ENCODE measurements around the gene TADA2A. TPM values are rescaled to one million over a fixed set of nuclear protein-coding genes. Genes with fewer than 3 reads are reported as not detected.

TADA2A gene
- total RNA-seq, 2 donors from 2014 or later = 20.2 to 26.8 TPM

DNA sequence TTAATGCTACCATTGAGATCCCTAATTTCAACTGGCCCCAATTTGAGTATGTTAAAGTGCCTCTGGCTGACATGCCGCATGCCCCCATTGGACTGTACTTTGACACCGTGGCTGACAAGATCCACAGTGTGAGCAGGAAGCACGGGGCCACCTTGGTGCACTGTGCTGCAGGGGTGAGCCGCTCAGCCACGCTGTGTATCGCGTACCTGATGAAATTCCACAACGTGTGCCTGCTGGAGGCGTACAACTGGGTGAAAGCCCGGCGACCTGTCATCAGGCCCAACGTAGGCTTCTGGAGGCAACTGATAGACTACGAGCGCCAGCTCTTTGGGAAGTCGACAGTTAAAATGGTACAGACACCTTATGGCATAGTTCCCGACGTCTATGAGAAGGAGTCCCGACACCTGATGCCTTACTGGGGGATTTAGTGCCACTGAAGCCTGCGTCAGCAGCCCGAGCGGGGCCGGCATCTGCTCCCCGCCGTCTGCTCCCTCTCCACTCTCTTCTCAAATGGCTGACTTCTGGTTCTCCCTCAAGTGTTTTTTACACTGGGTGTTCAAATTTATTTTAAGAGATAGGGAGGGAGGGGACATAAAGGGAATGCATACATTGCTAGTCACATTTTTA lies 105.9 kb downstream of the TADA2A start:
- intact Hi-C loops (cut with DNase I) = no loop called here
- no peak for DNase-seq (ENCODE audit: low spot score)

DNA sequence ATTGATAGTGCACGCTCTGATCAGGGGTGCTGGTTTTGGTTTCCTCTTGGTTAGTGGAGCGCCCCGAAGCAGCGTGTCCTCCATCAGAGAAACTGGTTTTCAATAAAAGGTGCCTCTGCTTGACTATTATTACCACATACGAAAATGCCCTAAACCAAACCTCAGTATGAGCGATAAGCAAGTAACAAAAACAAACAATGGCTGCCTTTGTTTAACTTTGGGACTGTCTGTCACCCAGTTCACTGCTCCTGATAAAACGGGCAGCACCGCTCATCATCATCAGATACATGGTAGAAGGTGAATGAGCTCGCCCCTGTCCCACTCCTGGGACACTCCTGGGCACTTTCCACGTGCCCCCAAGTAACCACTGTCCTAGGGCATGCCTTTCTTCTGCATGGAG lies 107.0 kb downstream of the TADA2A start:
- intact Hi-C loops (cut with DNase I) = no loop called here

DNA sequence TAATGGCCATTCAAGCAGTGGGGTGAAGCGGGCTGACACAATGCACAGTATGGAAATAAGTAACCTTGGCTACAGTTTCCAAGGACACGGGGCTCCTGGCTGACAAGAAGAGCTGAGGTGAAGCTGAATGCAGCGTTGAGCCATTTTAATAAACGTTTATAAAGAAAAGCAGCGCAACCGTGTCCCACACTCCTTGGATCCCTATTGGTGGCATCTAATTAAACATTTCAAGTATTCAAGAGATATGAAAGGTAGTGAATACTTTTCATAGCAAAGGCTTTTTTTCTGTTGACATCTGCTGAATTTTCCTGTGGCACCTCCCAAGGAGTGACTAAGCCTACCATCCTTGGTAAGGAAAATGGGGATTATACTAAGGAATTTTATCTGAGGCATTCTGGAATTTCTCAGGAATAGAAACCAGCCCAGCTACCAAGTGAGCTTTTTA lies 109.5 kb downstream of the TADA2A start:
- intact Hi-C loops (cut with DNase I) = no loop called here
- no peak for DNase-seq (ENCODE audit: low spot score)

More for the DNA sequence above, 107.0 kb downstream of the TADA2A start:
- no peak for DNase-seq (ENCODE audit: low spot score)

DNA sequence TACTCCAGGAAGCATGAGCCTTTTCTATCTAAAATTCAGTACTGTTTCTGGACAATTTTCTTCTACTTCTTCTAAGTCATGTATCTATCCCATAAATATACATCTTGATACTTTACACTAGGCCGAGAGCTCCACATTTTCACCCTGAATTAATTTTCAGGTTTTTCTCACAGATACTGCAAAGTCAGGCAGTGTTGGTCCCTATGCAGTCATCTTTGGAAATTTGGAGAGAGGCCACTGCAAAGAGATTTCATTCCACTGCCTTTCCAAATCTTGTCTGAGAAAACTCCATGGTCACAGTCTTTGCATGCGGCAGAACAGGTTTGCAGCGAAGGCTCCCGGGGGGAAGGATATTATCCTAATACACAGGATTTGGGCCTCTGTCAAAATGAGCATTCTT lies 111.2 kb downstream of the TADA2A start:
- no peak for DNase-seq (ENCODE audit: low spot score)
- intact Hi-C loops (cut with DNase I) = no loop called here

DNA sequence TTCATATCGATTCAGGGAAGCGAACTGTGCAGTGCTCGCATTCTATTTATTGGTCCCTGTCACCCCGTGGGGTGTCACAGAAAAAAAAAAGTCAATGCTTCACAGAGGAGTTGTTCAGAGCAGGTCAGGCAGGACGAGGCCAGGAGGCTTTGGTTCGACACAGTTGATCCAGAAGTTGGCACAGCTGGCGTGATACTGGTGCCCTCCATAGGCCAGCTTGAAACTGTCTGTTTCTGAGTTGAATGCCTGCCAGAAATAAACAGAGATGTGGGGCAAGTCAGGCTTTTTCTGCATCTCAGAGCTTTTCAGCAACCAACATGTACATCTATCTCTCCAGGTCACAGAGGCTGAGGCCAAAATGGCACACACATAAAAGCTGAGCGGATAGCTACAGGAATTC lies 112.1 kb downstream of the TADA2A start:
- DNase-seq (ENCODE audit: low spot score) = no peak
- intact Hi-C loops (cut with DNase I) = no loop called here

DNA sequence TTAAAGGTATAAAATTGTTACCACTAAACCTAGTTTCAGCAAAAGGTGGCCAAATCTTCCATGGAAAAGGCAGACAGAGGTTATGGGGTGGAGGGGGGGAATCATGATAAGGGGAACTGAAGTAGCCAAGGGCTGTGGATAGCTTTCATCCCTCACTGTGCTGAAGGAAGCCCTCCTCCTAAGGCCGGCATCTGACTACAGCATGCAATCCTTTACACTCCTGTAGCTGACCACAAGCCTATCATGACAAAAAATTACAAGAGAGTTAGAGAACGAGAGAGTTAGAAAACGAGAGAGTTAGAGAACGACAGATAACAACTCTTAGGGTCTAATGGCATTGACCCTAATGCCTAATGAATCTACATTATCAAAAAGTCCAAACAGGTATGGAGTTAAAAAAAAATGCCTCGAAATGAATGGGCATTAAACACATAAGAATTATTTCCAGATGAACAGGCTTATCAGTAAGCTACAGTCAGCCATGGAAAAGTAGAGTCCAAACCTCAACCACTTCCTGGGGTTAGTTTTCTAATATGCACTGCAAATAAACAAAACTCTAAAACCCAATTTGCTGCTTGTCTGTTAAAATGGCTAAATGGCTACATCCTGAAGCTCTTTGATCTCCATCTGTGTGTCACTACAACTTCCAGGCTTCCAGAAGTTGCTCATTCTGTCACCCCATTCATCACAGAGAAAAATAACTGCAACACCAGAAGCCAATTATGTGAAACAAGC lies 112.7 kb downstream of the TADA2A start:
- intact Hi-C loops (cut with DNase I) = no loop called here
- no peak for DNase-seq (ENCODE audit: low spot score)

DNA sequence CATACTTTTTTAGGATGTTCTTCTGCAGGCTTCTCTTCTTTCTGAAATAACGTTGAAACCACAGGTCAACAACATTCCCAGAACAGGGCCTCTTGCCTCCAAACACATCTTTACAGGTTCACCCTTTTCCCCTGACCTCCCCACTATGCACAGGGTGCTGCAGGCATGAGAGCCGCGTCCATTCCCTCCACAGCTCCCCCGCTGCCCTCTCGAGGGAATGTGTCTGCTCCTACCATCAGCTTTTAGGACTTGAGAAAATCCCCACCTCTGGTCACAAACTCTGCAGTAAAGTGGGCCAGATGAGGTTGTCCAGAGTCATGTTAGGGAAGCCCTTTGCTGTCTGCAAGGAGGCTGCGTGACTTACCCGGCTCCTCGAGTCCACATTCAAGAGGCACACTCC lies 113.5 kb downstream of the TADA2A start:
- no peak for DNase-seq (ENCODE audit: low spot score)
- intact Hi-C loops (cut with DNase I) = no loop called here

DNA sequence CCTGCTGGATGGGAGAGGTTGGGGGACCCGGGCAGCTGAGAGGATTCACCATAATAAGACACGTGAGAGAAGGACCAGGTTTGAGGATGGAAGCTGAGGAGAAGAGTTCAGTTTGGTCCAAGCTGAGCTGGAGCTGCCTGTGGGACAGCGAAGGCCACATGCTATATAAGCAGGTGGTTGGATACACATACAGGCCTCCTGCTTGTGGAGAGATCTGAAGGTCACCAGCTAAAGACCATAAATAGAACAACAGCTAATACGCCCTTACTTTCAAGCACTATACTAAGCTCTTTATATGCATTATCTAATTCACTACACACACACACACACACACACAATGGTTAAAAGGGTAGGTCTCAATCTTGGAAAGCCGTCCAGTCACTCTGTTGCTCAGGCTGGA lies 115.1 kb downstream of the TADA2A start:
- intact Hi-C loops (cut with DNase I) = no loop called here

DNA sequence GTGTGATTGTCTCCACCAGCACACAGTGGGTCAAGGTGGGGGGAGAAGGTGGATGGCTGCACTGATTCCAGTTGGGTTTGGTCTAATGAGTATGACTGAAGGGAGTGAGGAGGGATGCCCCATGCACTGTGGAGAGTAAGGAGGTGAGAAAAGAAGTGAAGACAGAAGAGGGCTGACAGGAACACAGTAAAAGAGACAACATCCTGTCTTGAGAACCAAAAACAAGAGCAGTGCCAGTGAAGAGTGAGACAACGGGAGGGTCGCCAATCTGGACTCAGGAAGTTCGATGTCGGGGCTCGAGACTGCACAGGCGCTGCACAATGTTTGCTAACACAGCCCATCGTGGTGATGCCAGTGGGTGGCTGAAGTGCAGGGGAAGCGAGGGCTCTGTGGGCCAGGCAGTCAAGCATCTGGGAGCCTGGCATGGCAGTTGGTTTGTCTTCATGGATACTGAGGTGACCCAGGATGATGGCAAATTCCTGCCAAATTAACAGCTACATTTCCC lies 117.1 kb downstream of the TADA2A start:
- DNase-seq (ENCODE audit: low spot score) = no peak
- intact Hi-C loops (cut with DNase I) = no loop called here

More for the DNA sequence above, 115.1 kb downstream of the TADA2A start:
- no peak for DNase-seq (ENCODE audit: low spot score)

DNA sequence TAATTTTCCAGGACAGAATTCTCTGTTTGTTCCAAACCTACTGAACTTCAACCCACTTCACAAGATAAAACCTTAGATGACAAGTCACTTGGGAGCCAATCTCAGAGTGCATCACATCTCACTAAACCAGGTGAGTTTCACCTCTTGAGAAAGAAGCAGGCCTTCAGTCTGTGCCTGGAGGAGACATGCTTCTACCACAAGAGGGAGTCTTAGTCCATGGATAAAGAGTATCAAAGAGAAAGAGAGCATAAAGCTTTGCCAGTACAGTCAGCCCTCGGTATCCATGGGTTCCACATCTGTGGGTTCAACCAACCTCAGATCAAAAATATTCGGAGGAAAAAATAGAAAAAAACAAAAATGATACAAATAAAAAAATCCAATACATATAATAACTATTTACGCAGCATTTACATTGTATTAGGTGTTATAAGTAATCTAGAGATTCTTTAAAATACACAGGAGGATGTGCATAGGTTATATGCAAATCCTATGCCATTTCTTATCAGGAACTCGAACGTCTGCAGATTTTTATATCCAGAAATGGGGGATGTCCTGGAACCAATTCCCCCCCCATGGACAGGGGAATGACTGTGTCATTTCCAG lies 120.7 kb downstream of the TADA2A start:
- intact Hi-C loops (cut with DNase I) = no loop called here
- no peak for DNase-seq (ENCODE audit: low spot score)

Other genes starting within 250 kb of the TADA2A start
- not detected for gene C17orf78, start 30.9 kb upstream of the TADA2A start, total RNA-seq
- gene ACACA, start 50 bp upstream of the TADA2A start, total RNA-seq = 10 to 100 TPM; 37.3 to 39.1 TPM
- 10 to 100 TPM; 13.5 to 15.6 TPM for gene DUSP14, start 83.0 kb downstream of the TADA2A start, total RNA-seq
- 10 to 100 TPM; 20.7 to 24.3 TPM for gene SYNRG, start 202.5 kb downstream of the TADA2A start, total RNA-seq
- gene DDX52, start 236.6 kb downstream of the TADA2A start, total RNA-seq = 10 to 100 TPM; 16.8 to 20.7 TPM

Measured in posterior vena cava (tissue), 2 donors.